CD4-positive, alpha-beta T cell (primary cell): ENCODE data around the gene ANGPTL2. TPM values are rescaled to one million over a fixed set of nuclear protein-coding genes. Genes with fewer than 3 reads are reported as not detected.

Experiments used
- ATAC-seq: fragments of 200-7000 bp; cut with Tn5 transposase; one replicate; pipeline ENCODE4 v1.10.0; 2022; ENCODE audit warnings: mild to moderate bottlenecking; ENCODE audit not compliant: poor library complexity
- CTCF ChIA-PET: fragments of 350-600 bp; sonication (Branson Sonifier 250); formaldehyde crosslinking; loops from one replicate; lab custom pipeline; 2021; ENCODE audit warnings: antibody characterized with exemption, inconsistent platforms; lab: Charles Lee
- POLR2A ChIA-PET: fragments of 350-600 bp; sonication (Branson Sonifier 250); formaldehyde crosslinking; loops from one replicate; lab custom pipeline; 2021; ENCODE audit warnings: antibody characterized with exemption, inconsistent platforms; lab: Charles Lee
- DNase-seq, 14 experiments: peaks; one replicate each; pipeline ENCODE4 v3.0.0-alpha.2; 2013 to 2020; ENCODE audit warnings: mixed read lengths in 2 of 14
- H3K27ac ChIP-seq, 2 donors: one replicate each; pipeline versions ENCODE4 v1.5.1 to v1.7.0; 2013; ENCODE audit warnings: low read length in 2 of 2, low read depth in 1 of 2, mild to moderate bottlenecking in 1 of 2
- H3K27me3 ChIP-seq, 2 experiments: 1 replicate in 1 of 2; 2 replicates in 1 of 2; pipeline versions ENCODE4 v1.6.1 to v1.7.0; 2013; ENCODE audit warnings: low read length in 2 of 2, control low read depth in 1 of 2, mild to moderate bottlenecking in 1 of 2, moderate library complexity in 1 of 2; ENCODE audit not compliant: insufficient read depth in 2 of 2, control insufficient read depth in 1 of 2
- H3K36me3 ChIP-seq: one replicate; pipeline ENCODE4 v1.6.1; 2013; ENCODE audit warnings: low read length, control low read depth; ENCODE audit not compliant: insufficient read depth
- H3K4me1 ChIP-seq: one replicate; pipeline ENCODE4 v1.6.1; 2013; ENCODE audit warnings: low read length, control low read depth; ENCODE audit not compliant: insufficient read depth
- H3K4me3 ChIP-seq: one replicate; pipeline ENCODE4 v1.5.1; 2013; ENCODE audit warnings: mild to moderate bottlenecking, low read length, moderate library complexity
- H3K9me3 ChIP-seq, 2 experiments: 1 replicate in 1 of 2; 2 replicates in 1 of 2; pipeline versions ENCODE4 v1.6.1 to v1.7.0; 2013; ENCODE audit warnings: low read length in 2 of 2, mild to moderate bottlenecking in 2 of 2, control low read depth in 1 of 2, moderate library complexity in 1 of 2; ENCODE audit not compliant: control insufficient read depth in 1 of 2, insufficient read depth in 1 of 2
- H3K27ac Mint-ChIP-seq: one replicate; pipeline ENCODE4 v1.8.0; 2020; ENCODE audit warnings: mixed read lengths
- H3K27me3 Mint-ChIP-seq: one replicate; pipeline ENCODE4 v1.8.0; 2021; ENCODE audit warnings: mixed read lengths
- H3K36me3 Mint-ChIP-seq: one replicate; pipeline ENCODE4 v1.8.0; 2021; ENCODE audit warnings: low read depth, mixed read lengths
- H3K4me1 Mint-ChIP-seq: one replicate; pipeline ENCODE4 v1.8.0; 2021; ENCODE audit warnings: low read depth, mixed read lengths
- H3K4me3 Mint-ChIP-seq: one replicate; pipeline ENCODE4 v1.8.0; 2020; ENCODE audit warnings: mild to moderate bottlenecking, mixed read lengths
- H3K9me3 Mint-ChIP-seq: one replicate; pipeline ENCODE4 v1.8.0; 2020; ENCODE audit warnings: mixed read lengths
- CTCF ChIP-seq: fragments of 200-600 bp; IDR thresholded peaks from one replicate; pipeline ENCODE4 v1.8.0; 2022; ENCODE audit warnings: antibody characterized with exemption, mild to moderate bottlenecking
- intact Hi-C, 2 experiments: fragments of 100-400 bp; cut with DNase I in 1 of 2; cut with micrococcal nuclease in 1 of 2; formaldehyde crosslinking; loops; one replicate each; pipeline versions ENCODE4 v1.15.1 to v1.9.0; 2023 to 2025; cut with DNase I, micrococcal nuclease
- total RNA-seq, 174 experiments: library from RNA in 2 of 174; stranded (reverse) in 2 of 174; gene quantifications; one replicate each; pipeline ENCODE4 v1.2.3 and lab custom pipeline; 2021 to 2026

The ANGPTL2 gene
- total RNA-seq, 2 experiments from 2014 or later: not detected

GRCh38 chr9:127119320-127119709 lies 3.1 kb downstream of the ANGPTL2 start:
- Histone ChIP-seq H3K4me3 (no peak overlapping the region), H3K27me3 (peaks cover 20 to 26% of the 10 kb centered on the region in 2 experiments), H3K4me1 (peaks cover 30% of the 10 kb centered on the region), H3K36me3 (no peaks in the 10 kb centered on the region), H3K27ac (no peak overlapping the region), H3K9me3 (peaks cover 0 to 10% of the 10 kb centered on the region in 2 experiments)
- H3K27me3 Mint-ChIP-seq: peaks cover 52% of the 10 kb centered on the region
- peaks cover 11% of the 10 kb centered on the region for H3K4me1 Mint-ChIP-seq
- no peaks in the 10 kb centered on the region for H3K36me3 Mint-ChIP-seq
- no peak for TF ChIP-seq CTCF
- intact Hi-C loops: no loop called here
- DNase-seq (no peak), ATAC-seq (no peak)
- POLR2A ChIA-PET: no interaction called here
- H3K9me3 Mint-ChIP-seq: no peaks in the 10 kb centered on the region
- CTCF ChIA-PET: no interaction called here
- H3K4me3 Mint-ChIP-seq: no peak overlapping the region
- H3K27ac Mint-ChIP-seq: no peak overlapping the region

DNA sequence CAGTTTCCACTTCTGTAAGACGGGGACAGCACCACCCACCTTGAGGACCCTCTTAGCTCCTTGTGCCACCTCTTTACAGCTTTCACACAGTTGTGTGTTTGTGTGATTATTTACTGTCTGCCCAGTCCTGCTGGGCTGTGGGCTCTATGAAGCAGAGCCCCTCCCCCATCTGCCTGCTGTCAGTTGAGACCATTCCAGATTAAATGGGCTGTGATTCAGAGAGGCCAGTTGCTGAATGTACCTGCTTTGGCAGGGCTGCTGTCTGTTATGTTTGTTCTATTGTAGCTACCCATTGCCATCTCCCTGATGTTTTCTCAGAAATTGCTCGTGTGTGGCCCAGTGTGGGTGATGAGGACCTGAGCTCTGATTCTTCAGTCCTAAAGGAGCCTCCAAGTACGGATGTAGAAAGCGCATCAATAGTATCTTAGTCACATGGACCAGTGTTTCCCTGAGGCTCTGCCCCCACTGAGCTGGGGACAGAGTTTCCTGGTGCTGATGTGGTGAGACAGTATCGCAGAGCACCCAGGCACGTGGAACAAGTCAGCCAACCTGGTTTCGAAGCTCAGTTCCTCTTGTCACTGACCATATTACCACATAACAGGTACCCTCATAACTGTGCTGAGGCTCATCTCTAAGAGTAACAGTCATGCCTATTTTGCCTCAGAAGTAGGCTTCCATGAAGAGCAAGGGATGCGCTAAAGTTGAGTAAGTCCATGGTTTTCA lies 3.7 kb downstream of the ANGPTL2 start:
- Mint-ChIP-seq H3K4me3 (no peak overlapping the region), H3K9me3 (no peaks in the 10 kb centered on the region), H3K4me1 (peaks cover 11% of the 10 kb centered on the region), H3K36me3 (no peaks in the 10 kb centered on the region), H3K27ac (no peak overlapping the region), H3K27me3 (peaks cover 47% of the 10 kb centered on the region)
- no peak for ATAC-seq
- DNase-seq: no peak
- intact Hi-C loops: no loop called here
- no peaks in the 10 kb centered on the region for H3K36me3 ChIP-seq
- H3K27ac ChIP-seq: no peak overlapping the region
- ChIA-PET POLR2A (no interaction called here), CTCF (no interaction called here)
- no peak overlapping the region for H3K4me3 ChIP-seq
- peaks cover 20 to 26% of the 10 kb centered on the region in 2 experiments for H3K27me3 ChIP-seq
- peaks cover 0 to 10% of the 10 kb centered on the region in 2 experiments for H3K9me3 ChIP-seq
- peaks cover 30% of the 10 kb centered on the region for H3K4me1 ChIP-seq
- TF ChIP-seq CTCF: no peak

DNA sequence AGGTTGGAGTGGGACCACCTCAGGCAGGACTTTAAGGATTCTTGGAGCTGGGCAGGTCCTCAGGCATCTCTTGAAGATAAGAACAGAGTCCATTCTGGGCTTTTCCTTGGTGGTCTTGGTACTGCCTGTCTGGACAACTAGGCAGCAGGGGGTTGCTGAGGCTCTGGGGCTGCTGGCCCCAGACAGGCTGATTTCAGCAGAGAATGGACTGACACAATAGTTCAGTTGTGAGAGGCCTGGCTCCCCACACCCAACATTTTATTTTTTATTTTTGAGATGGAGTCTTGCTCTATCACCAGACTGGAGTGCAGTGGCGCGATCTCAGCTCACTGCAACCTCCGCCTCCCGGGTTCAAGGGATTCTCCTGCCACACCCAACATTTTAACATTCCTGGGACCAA lies 4.6 kb downstream of the ANGPTL2 start:
- H3K27me3 ChIP-seq: peaks cover 13 to 20% of the 10 kb centered on the region in 2 experiments
- H3K4me1 ChIP-seq: peaks cover 27% of the 10 kb centered on the region
- H3K9me3 Mint-ChIP-seq: no peaks in the 10 kb centered on the region
- no peaks in the 10 kb centered on the region for H3K36me3 Mint-ChIP-seq
- DNase-seq (no peak), ATAC-seq (no peak)
- peaks cover 0 to 10% of the 10 kb centered on the region in 2 experiments for H3K9me3 ChIP-seq
- ChIA-PET POLR2A (no interaction called here), CTCF (no interaction called here)
- intact Hi-C loops: no loop called here
- H3K27ac ChIP-seq: no peak overlapping the region
- H3K36me3 ChIP-seq: no peaks in the 10 kb centered on the region
- H3K4me3 ChIP-seq: no peak overlapping the region
- H3K4me3 Mint-ChIP-seq: no peak overlapping the region
- H3K27me3 Mint-ChIP-seq: peaks cover 37% of the 10 kb centered on the region
- no peak for TF ChIP-seq CTCF
- peaks cover 11% of the 10 kb centered on the region for H3K4me1 Mint-ChIP-seq
- no peak overlapping the region for H3K27ac Mint-ChIP-seq
